Keratinocyte (primary cell): ENCODE data around the gene KHDC1L. TPM values are rescaled to one million over a fixed set of nuclear protein-coding genes. Genes with fewer than 3 reads are reported as not detected.

Source experiments
- DNase-seq: peaks from one replicate; pipeline ENCODE4 v3.0.0-alpha.2; 2011; ENCODE audit warnings: low read depth, missing footprints, low spot score
- FAIRE-seq: peaks from 2 replicates; lab custom pipeline; 2011; peaks lifted over from hg19 to GRCh38; lab: Jason Lieb, UNC
- H2AFZ ChIP-seq: 2 replicates; pipeline ENCODE4 v1.6.0; 2012; ENCODE audit warnings: low read length, control low read depth, inconsistent platforms; ENCODE audit not compliant: control insufficient read depth
- H3K27ac ChIP-seq: 2 replicates; pipeline ENCODE4 v1.5.1; 2011; ENCODE audit warnings: low read length; ENCODE audit not compliant: control insufficient read depth, insufficient read depth
- H3K27me3 ChIP-seq: 3 replicates; pipeline ENCODE4 v1.6.0; 2011; ENCODE audit warnings: low read length; ENCODE audit not compliant: control insufficient read depth, insufficient read depth; ENCODE audit errors: extremely low read depth
- H3K36me3 ChIP-seq, 2 experiments: 2 replicates in 1 of 2; 3 replicates in 1 of 2; pipeline ENCODE4 v1.5.1; 2011; ENCODE audit warnings: low read length in 2 of 2, mild to moderate bottlenecking in 1 of 2; ENCODE audit not compliant: control insufficient read depth in 2 of 2, insufficient read depth in 2 of 2; ENCODE audit errors: extremely low read depth in 1 of 2
- H3K4me1 ChIP-seq: 3 replicates; pipeline ENCODE4 v1.5.1; 2011; ENCODE audit warnings: low read length; ENCODE audit not compliant: control insufficient read depth, insufficient read depth; ENCODE audit errors: extremely low read depth
- H3K4me2 ChIP-seq: 3 replicates; pipeline ENCODE4 v1.6.0; 2011; ENCODE audit warnings: low read depth, low read length; ENCODE audit not compliant: control insufficient read depth, insufficient read depth; ENCODE audit errors: extremely low read depth
- H3K4me3 ChIP-seq, 3 experiments: fragments of 200-600 bp in 1 of 3; sonication (generic) in 1 of 3; 2 replicates in 2 of 3; 3 replicates in 1 of 3; pipeline ENCODE4 v1.5.1; 2011 to 2016; ENCODE audit warnings: low read length in 3 of 3, mild to moderate bottlenecking in 3 of 3, control low read depth in 2 of 3, inconsistent platforms in 1 of 3, low read depth in 1 of 3, mixed read lengths in 1 of 3, mixed run types in 1 of 3, moderate library complexity in 1 of 3; ENCODE audit not compliant: control insufficient read depth in 2 of 3, insufficient read depth in 2 of 3; ENCODE audit errors: extremely low read depth in 1 of 3
- H3K79me2 ChIP-seq: 2 replicates; pipeline ENCODE4 v1.6.0; 2012; ENCODE audit warnings: low read length; ENCODE audit not compliant: control insufficient read depth, insufficient read depth
- H3K9ac ChIP-seq: 3 replicates; pipeline ENCODE4 v1.6.0; 2011; ENCODE audit warnings: low read length; ENCODE audit not compliant: control insufficient read depth, insufficient read depth; ENCODE audit errors: extremely low read depth
- H3K9me1 ChIP-seq: 3 replicates; pipeline ENCODE4 v1.6.0; 2011; ENCODE audit warnings: low read length; ENCODE audit not compliant: control insufficient read depth, insufficient read depth; ENCODE audit errors: extremely low read depth
- H3K9me3 ChIP-seq: 2 replicates; pipeline ENCODE4 v1.5.1; 2012; ENCODE audit warnings: low read depth, low read length; ENCODE audit not compliant: control insufficient read depth
- H4K20me1 ChIP-seq: 3 replicates; pipeline ENCODE4 v1.6.0; 2011; ENCODE audit warnings: low read length; ENCODE audit not compliant: control insufficient read depth, insufficient read depth; ENCODE audit errors: extremely low read depth
- EZH2 ChIP-seq: IDR thresholded peaks from one replicate; pipeline ENCODE4 v1.6.1; 2012; ENCODE audit warnings: inconsistent platforms, mild to moderate bottlenecking, low read length, moderate library complexity
- dilution Hi-C: fragments of 300-500 bp; cut with MboI; formaldehyde crosslinking; loops from one replicate; pipeline ENCODE4 v1.7.0; 2020; ENCODE audit warnings: low sequenced_read_pairs; ENCODE audit not compliant: extremely low pct_ligation_motif_present
- polyA plus RNA-seq, 5 experiments: library from polyadenylated mRNA; depleted of rRNA in 3 of 5; stranded (reverse) in 3 of 5; stranded (forward) in 1 of 5; unstranded in 1 of 5; fragments of >200 nt; gene quantifications; 1 replicate in 1 of 5; 2 replicates in 3 of 5; 3 replicates in 1 of 5; pipeline versions ENCODE4 v1.2.1 to v1.2.3, GENCODE V29; 2011 to 2012; ENCODE audit warnings: missing spikeins in 2 of 5, low read depth in 1 of 5, low replicate concordance in 1 of 5
- TF ChIP-seq, protein P1 (sequence below), 3 experiments: IDR thresholded peaks in 1 of 3; conservative IDR thresholded peaks in 1 of 3; optimal IDR thresholded peaks in 1 of 3; 2 replicates in 2 of 3; 3 replicates in 1 of 3; pipeline versions ENCODE3 to v1.5.1; 2011; ENCODE audit warnings: low read length in 3 of 3, mild to moderate bottlenecking in 3 of 3, moderate library complexity in 2 of 3, control low read depth in 1 of 3, inconsistent platforms in 1 of 3; ENCODE audit not compliant: insufficient read depth in 2 of 3; ENCODE audit errors: extremely low read depth in 1 of 3

KHDC1L gene
- polyA plus RNA-seq, 1 donor (not counting 4 experiments of a cell fraction or from before 2014, with no cell fraction given), result not detected

DNA sequence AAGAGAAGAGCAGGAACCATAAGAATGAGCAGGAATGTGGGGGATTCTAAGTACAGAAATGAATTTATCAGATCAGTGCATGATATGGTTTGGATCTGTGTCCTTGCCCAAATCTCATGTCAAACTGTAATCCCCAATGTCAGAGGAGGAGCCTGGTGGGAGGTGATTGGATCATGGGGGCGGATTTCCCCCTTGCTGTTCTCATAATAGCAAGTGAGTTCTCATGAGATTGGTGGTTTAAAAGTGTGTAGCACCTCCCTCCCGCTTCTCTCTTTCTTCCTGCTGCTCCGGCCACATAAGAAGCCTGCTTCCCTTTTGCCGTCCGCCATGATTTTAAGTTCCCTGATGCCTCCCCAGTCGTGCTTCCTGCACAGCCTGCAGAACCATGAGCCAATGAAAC is 49.2 kb downstream of the KHDC1L start:
- TF ChIP-seq, protein P1, sequence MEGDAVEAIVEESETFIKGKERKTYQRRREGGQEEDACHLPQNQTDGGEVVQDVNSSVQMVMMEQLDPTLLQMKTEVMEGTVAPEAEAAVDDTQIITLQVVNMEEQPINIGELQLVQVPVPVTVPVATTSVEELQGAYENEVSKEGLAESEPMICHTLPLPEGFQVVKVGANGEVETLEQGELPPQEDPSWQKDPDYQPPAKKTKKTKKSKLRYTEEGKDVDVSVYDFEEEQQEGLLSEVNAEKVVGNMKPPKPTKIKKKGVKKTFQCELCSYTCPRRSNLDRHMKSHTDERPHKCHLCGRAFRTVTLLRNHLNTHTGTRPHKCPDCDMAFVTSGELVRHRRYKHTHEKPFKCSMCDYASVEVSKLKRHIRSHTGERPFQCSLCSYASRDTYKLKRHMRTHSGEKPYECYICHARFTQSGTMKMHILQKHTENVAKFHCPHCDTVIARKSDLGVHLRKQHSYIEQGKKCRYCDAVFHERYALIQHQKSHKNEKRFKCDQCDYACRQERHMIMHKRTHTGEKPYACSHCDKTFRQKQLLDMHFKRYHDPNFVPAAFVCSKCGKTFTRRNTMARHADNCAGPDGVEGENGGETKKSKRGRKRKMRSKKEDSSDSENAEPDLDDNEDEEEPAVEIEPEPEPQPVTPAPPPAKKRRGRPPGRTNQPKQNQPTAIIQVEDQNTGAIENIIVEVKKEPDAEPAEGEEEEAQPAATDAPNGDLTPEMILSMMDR (optimal IDR thresholded peaks at IDR 0.05 in 1 of 3, IDR thresholded peaks at IDR 0.05 in 1 of 3, conservative IDR thresholded peaks at IDR 0.05 in 1 of 3; ENCODE audit: extremely low read depth in 1 of 3, insufficient read depth in 2 of 3, low read length in 3 of 3), result no peak
- TF ChIP-seq EZH2, result no peak
- Histone ChIP-seq H3K9ac (no peak overlapping the region), H3K9me3 (no peaks in the 10 kb centered on the region), H3K36me3 (no peaks in the 10 kb centered on the region), H3K79me2 (no peaks in the 10 kb centered on the region), H3K4me2 (no peak overlapping the region), H2AFZ (no peak overlapping the region), H3K27me3 (no peaks in the 10 kb centered on the region), H3K4me3 (no peak overlapping the region), H3K9me1 (peaks cover 5% of the 10 kb centered on the region), H3K4me1 (peaks cover 10% of the 10 kb centered on the region), H4K20me1 (no peaks in the 10 kb centered on the region), H3K27ac (no peak overlapping the region)
- FAIRE-seq (no peak), DNase-seq (no peak)
- dilution Hi-C loops, result no loop called here

DNA sequence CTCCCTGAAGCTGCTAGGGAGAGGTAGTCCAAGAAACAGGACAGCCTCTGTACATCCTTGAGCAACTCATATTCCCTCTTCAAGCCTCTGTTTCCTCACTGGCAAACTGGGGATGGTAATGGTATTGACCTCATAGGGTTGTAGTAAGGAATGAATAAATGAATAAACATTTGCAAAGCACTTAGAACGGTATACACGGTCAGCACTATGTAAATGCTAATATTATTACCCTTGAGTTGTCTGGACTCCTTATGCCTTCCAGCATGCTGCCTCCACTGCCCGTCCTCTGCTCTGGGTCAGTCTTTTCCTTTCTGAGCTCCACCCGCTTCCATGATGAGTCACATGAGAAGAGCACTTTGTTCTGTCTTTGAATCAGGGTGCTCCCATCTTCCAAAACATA is 50.6 kb downstream of the KHDC1L start:
- no peak for DNase-seq
- no peaks in the 10 kb centered on the region for H3K27me3 ChIP-seq
- no peak overlapping the region for H3K9ac ChIP-seq
- H3K9me1 ChIP-seq, result no peaks in the 10 kb centered on the region
- H3K4me1 ChIP-seq, result peaks cover 6% of the 10 kb centered on the region
- H3K4me2 ChIP-seq, result no peak overlapping the region
- H3K79me2 ChIP-seq, result no peaks in the 10 kb centered on the region
- dilution Hi-C loops, result no loop called here
- TF ChIP-seq, protein P1 (optimal IDR thresholded peaks at IDR 0.05 in 1 of 3, IDR thresholded peaks at IDR 0.05 in 1 of 3, conservative IDR thresholded peaks at IDR 0.05 in 1 of 3; ENCODE audit: extremely low read depth in 1 of 3, insufficient read depth in 2 of 3, low read length in 3 of 3), result no peak
- no peak for TF ChIP-seq EZH2
- H3K27ac ChIP-seq, result no peak overlapping the region
- H4K20me1 ChIP-seq, result no peaks in the 10 kb centered on the region
- no peak for FAIRE-seq
- H3K4me3 ChIP-seq, result no peak overlapping the region
- H3K36me3 ChIP-seq, result no peaks in the 10 kb centered on the region
- no peak overlapping the region for H2AFZ ChIP-seq
- no peaks in the 10 kb centered on the region for H3K9me3 ChIP-seq

Other genes with a start within 250 kb of the KHDC1L start
- 0.52 to 1.0 TPM (median 0.55 TPM) in 3 replicates for gene KHDC1, start 37.7 kb upstream of the KHDC1L start, polyA plus RNA-seq
- not detected in 3 replicates for gene DPPA5, start 128.8 kb upstream of the KHDC1L start, polyA plus RNA-seq
- not detected in 3 replicates for gene KHDC3L, start 137.2 kb upstream of the KHDC1L start, polyA plus RNA-seq
- gene OOEP, start 144.4 kb upstream of the KHDC1L start, polyA plus RNA-seq, result 0.08 TPM in 1 of 3 replicates, not detected in the others
- 0.14 to 0.33 TPM (median 0.15 TPM) in 3 replicates for gene DDX43, start 169.3 kb upstream of the KHDC1L start, polyA plus RNA-seq
- 0.57 to 1.1 TPM (median 1.00 TPM) in 3 replicates for gene CGAS, start 226.8 kb upstream of the KHDC1L start, polyA plus RNA-seq
- gene MTO1, start 236.2 kb upstream of the KHDC1L start, polyA plus RNA-seq, result 15.1 to 24.5 TPM (median 21.3 TPM) in 3 replicates